ENCODE data around the gene FYB1. TPM values are rescaled to one million over a fixed set of nuclear protein-coding genes. Genes with fewer than 3 reads are reported as not detected.

FYB1 gene
- total RNA-seq, 1 experiment from 2014 or later, result 0.46 TPM

DNA sequence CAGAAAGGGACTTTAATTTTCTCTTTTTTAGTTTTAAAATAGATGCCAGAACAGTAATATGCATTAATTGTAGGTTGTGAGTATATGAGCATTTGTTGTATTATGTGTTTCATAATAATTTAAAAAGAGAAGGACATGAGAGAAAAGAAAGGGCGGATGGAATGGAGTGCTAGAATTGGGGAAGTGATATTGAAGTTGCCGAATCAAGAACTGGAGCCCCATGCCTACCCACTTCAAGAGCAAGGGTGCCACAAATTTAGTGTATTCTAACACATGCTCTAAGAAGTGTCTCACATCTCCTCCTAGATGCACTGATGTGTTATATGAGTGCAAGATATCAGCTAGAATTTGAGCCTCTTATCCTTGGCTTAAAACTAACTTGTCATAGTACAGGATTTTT, 43.6 kb upstream of the FYB1 start:
- Histone ChIP-seq H3K4me1 (ENCODE audit: control insufficient read depth, insufficient read depth, low read length) (no peaks in the 10 kb centered on the region), H3K4me3 (ENCODE audit: low read depth in 2 of 2, low read length in 2 of 2) (no peak overlapping the region), H3K27me3 (ENCODE audit: control insufficient read depth, insufficient read depth, low read length) (no peaks in the 10 kb centered on the region), H3K27ac (ENCODE audit: low read length) (no peak overlapping the region), H3K36me3 (ENCODE audit: control insufficient read depth, insufficient read depth, low read length) (no peaks in the 10 kb centered on the region), H3K9me3 (ENCODE audit: control insufficient read depth, insufficient read depth, low read depth, low read length) (no peaks in the 10 kb centered on the region)
- no peak for DNase-seq (ENCODE audit: low read depth, low spot score)
- no peak for ATAC-seq
- no TSS peak for BruUV-seq (replicated peaks)
- CTCF ChIA-PET, result no interaction called here
- intact Hi-C loops (cut with micrococcal nuclease; ENCODE audit: unreplicated experiment) (no loop called here), in situ Hi-C loops (cut with HindIII; ENCODE audit: low pct_unique_long_range_greater_than_20kb, low sequenced_read_pairs) (no loop called here)
- TF ChIP-seq TCF7L2 (IDR thresholded peaks at IDR 0.05; ENCODE audit: low read depth, low read length), result no peak
- TF ChIP-seq SIN3A (IDR thresholded peaks at IDR 0.05; ENCODE audit: borderline replicate concordance, insufficient read depth, low read depth, low read length), result no peak
- TF ChIP-seq, protein P1, sequence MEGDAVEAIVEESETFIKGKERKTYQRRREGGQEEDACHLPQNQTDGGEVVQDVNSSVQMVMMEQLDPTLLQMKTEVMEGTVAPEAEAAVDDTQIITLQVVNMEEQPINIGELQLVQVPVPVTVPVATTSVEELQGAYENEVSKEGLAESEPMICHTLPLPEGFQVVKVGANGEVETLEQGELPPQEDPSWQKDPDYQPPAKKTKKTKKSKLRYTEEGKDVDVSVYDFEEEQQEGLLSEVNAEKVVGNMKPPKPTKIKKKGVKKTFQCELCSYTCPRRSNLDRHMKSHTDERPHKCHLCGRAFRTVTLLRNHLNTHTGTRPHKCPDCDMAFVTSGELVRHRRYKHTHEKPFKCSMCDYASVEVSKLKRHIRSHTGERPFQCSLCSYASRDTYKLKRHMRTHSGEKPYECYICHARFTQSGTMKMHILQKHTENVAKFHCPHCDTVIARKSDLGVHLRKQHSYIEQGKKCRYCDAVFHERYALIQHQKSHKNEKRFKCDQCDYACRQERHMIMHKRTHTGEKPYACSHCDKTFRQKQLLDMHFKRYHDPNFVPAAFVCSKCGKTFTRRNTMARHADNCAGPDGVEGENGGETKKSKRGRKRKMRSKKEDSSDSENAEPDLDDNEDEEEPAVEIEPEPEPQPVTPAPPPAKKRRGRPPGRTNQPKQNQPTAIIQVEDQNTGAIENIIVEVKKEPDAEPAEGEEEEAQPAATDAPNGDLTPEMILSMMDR (IDR thresholded peaks at IDR 0.05), result no peak
- no peak for TF ChIP-seq POLR2AphosphoS5 (IDR thresholded peaks at IDR 0.05; ENCODE audit: low read depth, low read length)
- TF ChIP-seq, protein P2, sequence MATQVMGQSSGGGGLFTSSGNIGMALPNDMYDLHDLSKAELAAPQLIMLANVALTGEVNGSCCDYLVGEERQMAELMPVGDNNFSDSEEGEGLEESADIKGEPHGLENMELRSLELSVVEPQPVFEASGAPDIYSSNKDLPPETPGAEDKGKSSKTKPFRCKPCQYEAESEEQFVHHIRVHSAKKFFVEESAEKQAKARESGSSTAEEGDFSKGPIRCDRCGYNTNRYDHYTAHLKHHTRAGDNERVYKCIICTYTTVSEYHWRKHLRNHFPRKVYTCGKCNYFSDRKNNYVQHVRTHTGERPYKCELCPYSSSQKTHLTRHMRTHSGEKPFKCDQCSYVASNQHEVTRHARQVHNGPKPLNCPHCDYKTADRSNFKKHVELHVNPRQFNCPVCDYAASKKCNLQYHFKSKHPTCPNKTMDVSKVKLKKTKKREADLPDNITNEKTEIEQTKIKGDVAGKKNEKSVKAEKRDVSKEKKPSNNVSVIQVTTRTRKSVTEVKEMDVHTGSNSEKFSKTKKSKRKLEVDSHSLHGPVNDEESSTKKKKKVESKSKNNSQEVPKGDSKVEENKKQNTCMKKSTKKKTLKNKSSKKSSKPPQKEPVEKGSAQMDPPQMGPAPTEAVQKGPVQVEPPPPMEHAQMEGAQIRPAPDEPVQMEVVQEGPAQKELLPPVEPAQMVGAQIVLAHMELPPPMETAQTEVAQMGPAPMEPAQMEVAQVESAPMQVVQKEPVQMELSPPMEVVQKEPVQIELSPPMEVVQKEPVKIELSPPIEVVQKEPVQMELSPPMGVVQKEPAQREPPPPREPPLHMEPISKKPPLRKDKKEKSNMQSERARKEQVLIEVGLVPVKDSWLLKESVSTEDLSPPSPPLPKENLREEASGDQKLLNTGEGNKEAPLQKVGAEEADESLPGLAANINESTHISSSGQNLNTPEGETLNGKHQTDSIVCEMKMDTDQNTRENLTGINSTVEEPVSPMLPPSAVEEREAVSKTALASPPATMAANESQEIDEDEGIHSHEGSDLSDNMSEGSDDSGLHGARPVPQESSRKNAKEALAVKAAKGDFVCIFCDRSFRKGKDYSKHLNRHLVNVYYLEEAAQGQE (IDR thresholded peaks at IDR 0.05; ENCODE audit: insufficient read depth in 1 of 2, low read depth in 2 of 2, low read length in 1 of 2), result no peak
- POLR2A ChIA-PET, result no interaction called here

GRCh38 chr5:39260095-39260494, 40.7 kb upstream of the FYB1 start:
- no TSS peak for BruUV-seq (replicated peaks)
- POLR2A ChIA-PET, result interaction anchor here (0.6 kb wide), 1 partner anchor 1683 kb away, joined by 3 read pairs; no protein-coding TSS in a partner anchor
- in situ Hi-C loops (cut with HindIII; ENCODE audit: low pct_unique_long_range_greater_than_20kb, low sequenced_read_pairs) (no loop called here), intact Hi-C loops (cut with micrococcal nuclease; ENCODE audit: unreplicated experiment) (no loop called here)
- Histone ChIP-seq H3K27ac (ENCODE audit: low read length) (no peak overlapping the region), H3K27me3 (ENCODE audit: control insufficient read depth, insufficient read depth, low read length) (no peaks in the 10 kb centered on the region), H3K36me3 (ENCODE audit: control insufficient read depth, insufficient read depth, low read length) (no peaks in the 10 kb centered on the region), H3K4me3 (ENCODE audit: low read depth in 2 of 2, low read length in 2 of 2) (no peak overlapping the region), H3K9me3 (ENCODE audit: control insufficient read depth, insufficient read depth, low read depth, low read length) (no peaks in the 10 kb centered on the region), H3K4me1 (ENCODE audit: control insufficient read depth, insufficient read depth, low read length) (no peaks in the 10 kb centered on the region)
- CTCF ChIA-PET, result no interaction called here
- ATAC-seq (no peak), DNase-seq (ENCODE audit: low read depth, low spot score) (no peak)
- TF ChIP-seq, protein P2 (IDR thresholded peaks at IDR 0.05; ENCODE audit: insufficient read depth in 1 of 2, low read depth in 2 of 2, low read length in 1 of 2), result no peak
- TF ChIP-seq POLR2AphosphoS5 (IDR thresholded peaks at IDR 0.05; ENCODE audit: low read depth, low read length) (no peak), SIN3A (IDR thresholded peaks at IDR 0.05; ENCODE audit: borderline replicate concordance, insufficient read depth, low read depth, low read length) (no peak)

Measured in Panc1 (cell line).